Endothelial cell (in vitro differentiated cells): ENCODE measurements around the gene SKIL. TPM values are rescaled to one million over a fixed set of nuclear protein-coding genes. Genes with fewer than 3 reads are reported as not detected.
A peak's percentile ranks its signal among the peaks of the same experiment; 100 is the strongest.

ENCODE experiments used
- DNase-seq: peaks from one replicate; pipeline ENCODE4 v3.0.0; 2021; ENCODE audit warnings: low spot score
- H3K27ac Mint-ChIP-seq: one replicate; pipeline ENCODE4 v1.8.0; 2021; ENCODE audit warnings: mixed read lengths, inconsistent platforms; ENCODE audit not compliant: unreplicated experiment
- H3K27me3 Mint-ChIP-seq: one replicate; pipeline ENCODE4 v1.8.0; 2021; ENCODE audit warnings: mild to moderate bottlenecking, moderate library complexity, mixed read lengths, inconsistent platforms; ENCODE audit not compliant: unreplicated experiment
- H3K36me3 Mint-ChIP-seq: one replicate; pipeline ENCODE4 v1.8.0; 2021; ENCODE audit warnings: mild to moderate bottlenecking, low read depth, mixed read lengths, inconsistent platforms; ENCODE audit not compliant: unreplicated experiment
- H3K4me1 Mint-ChIP-seq: one replicate; pipeline ENCODE4 v1.8.0; 2021; ENCODE audit warnings: mild to moderate bottlenecking, mixed read lengths, inconsistent platforms; ENCODE audit not compliant: unreplicated experiment
- H3K4me3 Mint-ChIP-seq: one replicate; pipeline ENCODE4 v1.8.0; 2021; ENCODE audit warnings: mild to moderate bottlenecking, mixed read lengths, inconsistent platforms; ENCODE audit not compliant: unreplicated experiment
- H3K9me3 Mint-ChIP-seq: one replicate; pipeline ENCODE4 v1.8.0; 2021; ENCODE audit warnings: mixed read lengths, inconsistent platforms; ENCODE audit not compliant: unreplicated experiment
- long read RNA-seq: library from polyadenylated mRNA; unstranded; transcript quantifications from one replicate; pipeline ENCODE4 v2.0.0, GENCODE V29; 2020; ENCODE audit not compliant: unreplicated experiment
- total RNA-seq: library from RNA; stranded (reverse); fragmentation: NEBNext Ultra II Directional; extraction: Animal tissue kit (Norgen Biotek cat#: 25700); gene quantifications from one replicate; pipeline ENCODE4 v1.2.1, GENCODE V29; 2021; ENCODE audit not compliant: unreplicated experiment
- TF ChIP-seq, protein P1 (sequence below): fragments of 200-600 bp; sonication (generic); IDR thresholded peaks from one replicate; pipeline ENCODE4 v1.5.0; 2021; ENCODE audit warnings: antibody characterized with exemption; ENCODE audit not compliant: unreplicated experiment

The SKIL gene
- total RNA-seq = 89.0 TPM
- long read RNA-seq, partial matches to known transcripts = 0 of 9 reads
- long read RNA-seq, other reads (novel, unspliced or antisense) = 8 of 9 reads

- H3K4me1 Mint-ChIP-seq = peaks cover 54% of the 10 kb centered on the region
- peaks cover 26% of the 10 kb centered on the region for H3K36me3 Mint-ChIP-seq
- H3K27me3 Mint-ChIP-seq = peaks cover 14% of the 10 kb centered on the region
- peak; percentile 95 for DNase-seq
- peak within 1 kb of the TSS; percentile 95 for H3K4me3 Mint-ChIP-seq
- H3K27ac Mint-ChIP-seq = peak within 1 kb of the TSS; percentile 98
- TF ChIP-seq, protein P1, sequence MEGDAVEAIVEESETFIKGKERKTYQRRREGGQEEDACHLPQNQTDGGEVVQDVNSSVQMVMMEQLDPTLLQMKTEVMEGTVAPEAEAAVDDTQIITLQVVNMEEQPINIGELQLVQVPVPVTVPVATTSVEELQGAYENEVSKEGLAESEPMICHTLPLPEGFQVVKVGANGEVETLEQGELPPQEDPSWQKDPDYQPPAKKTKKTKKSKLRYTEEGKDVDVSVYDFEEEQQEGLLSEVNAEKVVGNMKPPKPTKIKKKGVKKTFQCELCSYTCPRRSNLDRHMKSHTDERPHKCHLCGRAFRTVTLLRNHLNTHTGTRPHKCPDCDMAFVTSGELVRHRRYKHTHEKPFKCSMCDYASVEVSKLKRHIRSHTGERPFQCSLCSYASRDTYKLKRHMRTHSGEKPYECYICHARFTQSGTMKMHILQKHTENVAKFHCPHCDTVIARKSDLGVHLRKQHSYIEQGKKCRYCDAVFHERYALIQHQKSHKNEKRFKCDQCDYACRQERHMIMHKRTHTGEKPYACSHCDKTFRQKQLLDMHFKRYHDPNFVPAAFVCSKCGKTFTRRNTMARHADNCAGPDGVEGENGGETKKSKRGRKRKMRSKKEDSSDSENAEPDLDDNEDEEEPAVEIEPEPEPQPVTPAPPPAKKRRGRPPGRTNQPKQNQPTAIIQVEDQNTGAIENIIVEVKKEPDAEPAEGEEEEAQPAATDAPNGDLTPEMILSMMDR = no peak
- no peaks in the 10 kb centered on the region for H3K9me3 Mint-ChIP-seq
Measured at GRCh38 chr3:170357176-170358041, at the start of gene SKIL. TSS of gene SKIL (plus strand) at chr3:170357715. CDS start at chr3:170360332, 2,617 bp downstream.

DNA sequence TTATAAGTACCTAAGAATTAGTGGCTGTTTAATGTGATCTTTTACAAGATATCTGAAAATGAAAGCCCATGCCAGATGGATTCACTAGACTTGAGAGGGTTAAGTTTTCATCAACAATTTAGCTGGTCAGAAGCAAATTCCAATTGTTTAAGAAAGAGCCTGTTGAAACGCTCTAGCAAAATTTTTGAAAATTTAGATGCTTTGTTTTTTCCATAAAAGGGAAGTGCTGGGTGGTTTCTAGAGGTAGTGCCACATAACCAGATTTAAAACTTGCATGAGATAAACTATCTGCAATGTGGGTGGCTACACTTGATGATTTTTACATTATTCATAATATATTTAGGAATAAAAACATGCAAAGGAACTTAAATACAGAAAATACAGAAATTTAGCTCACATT is 48.5 kb upstream of the SKIL start:
- H3K4me1 Mint-ChIP-seq = no peaks in the 10 kb centered on the region
- no peak overlapping the region for H3K27ac Mint-ChIP-seq
- H3K4me3 Mint-ChIP-seq = no peak overlapping the region
- H3K36me3 Mint-ChIP-seq = no peaks in the 10 kb centered on the region
- H3K27me3 Mint-ChIP-seq = no peaks in the 10 kb centered on the region
- H3K9me3 Mint-ChIP-seq = no peaks in the 10 kb centered on the region
- TF ChIP-seq, protein P1 = no peak
- DNase-seq = no peak

DNA sequence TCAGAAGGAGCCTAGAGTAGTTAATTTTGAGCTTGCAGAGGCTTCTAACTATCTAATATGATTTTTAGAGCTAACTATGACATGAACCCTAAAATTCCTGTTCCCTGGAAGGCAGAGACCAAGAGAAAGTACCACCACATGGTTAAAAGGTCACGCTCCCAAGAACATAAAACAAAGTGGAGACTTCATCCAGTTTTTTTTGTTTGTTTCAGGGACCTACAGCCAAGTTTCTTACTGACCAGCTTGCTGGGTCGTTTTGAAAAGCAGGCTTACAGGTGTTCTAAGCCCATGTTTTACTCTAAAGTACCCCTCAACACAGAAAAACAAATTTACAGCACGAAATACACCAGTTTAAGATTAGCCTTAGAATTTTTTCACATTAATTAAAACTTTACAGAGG is 39.6 kb upstream of the SKIL start:
- Mint-ChIP-seq H3K4me1 (peaks cover 16% of the 10 kb centered on the region), H3K36me3 (no peaks in the 10 kb centered on the region), H3K4me3 (no peak overlapping the region), H3K27me3 (peaks cover 1% of the 10 kb centered on the region), H3K9me3 (no peaks in the 10 kb centered on the region), H3K27ac (no peak overlapping the region)
- TF ChIP-seq, protein P1 = no peak
- DNase-seq = no peak

DNA sequence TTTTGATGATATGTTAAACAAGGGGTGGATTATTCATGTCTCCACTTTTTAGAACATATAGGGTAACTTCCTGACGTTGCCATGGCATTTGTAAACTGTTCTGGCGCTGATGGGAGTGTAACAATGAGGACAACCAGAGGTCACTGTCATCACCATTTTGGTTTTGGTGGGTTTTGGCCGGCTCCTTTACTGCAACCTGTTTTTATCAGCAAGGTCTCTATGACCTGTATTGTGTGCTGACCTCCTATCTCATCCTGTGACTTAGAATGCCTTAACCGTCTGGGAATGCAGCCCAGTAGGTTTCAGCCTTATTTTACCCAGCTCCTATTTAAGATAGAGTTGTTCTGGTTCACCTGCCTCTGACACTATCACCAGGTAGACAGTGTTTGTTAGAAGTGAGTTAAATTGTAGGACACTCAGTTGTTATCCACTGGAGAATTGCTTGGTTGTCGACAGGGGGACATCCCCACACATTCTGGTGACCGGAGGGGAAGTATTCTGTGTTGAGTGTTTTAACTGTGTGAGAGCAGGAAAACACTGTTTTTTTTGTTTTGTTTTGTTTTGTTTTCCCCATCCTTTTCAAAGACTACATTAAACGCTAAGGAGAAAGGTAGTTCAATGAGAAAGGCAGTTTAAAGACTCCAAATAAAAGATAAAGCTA is 36.9 kb upstream of the SKIL start:
- DNase-seq = peak; percentile 4
- TF ChIP-seq, protein P1 = no peak
- H3K4me1 Mint-ChIP-seq = peaks cover 16% of the 10 kb centered on the region

More for the DNA sequence above, 36.9 kb upstream of the SKIL start:
- peaks cover 4% of the 10 kb centered on the region for H3K27me3 Mint-ChIP-seq
- H3K9me3 Mint-ChIP-seq = no peaks in the 10 kb centered on the region
- H3K27ac Mint-ChIP-seq = peak overlapping the region; percentile 73
- peak overlapping the region; percentile 52 for H3K4me3 Mint-ChIP-seq
- H3K36me3 Mint-ChIP-seq = no peaks in the 10 kb centered on the region
